Left ventricle myocardium superior (tissue), 1 donor: Measurements from ENCODE around the gene ANKRD33B. TPM values are rescaled to one million over a fixed set of nuclear protein-coding genes. Genes with fewer than 3 reads are reported as not detected.
A peak's percentile ranks its signal among the peaks of the same experiment; 100 is the strongest.
"Not testable (repeated sequence)": the region's sequence is repeated elsewhere in the genome, so short reads cannot be mapped to it uniquely, and the experiment has no call there.

Source experiments
- ATAC-seq: fragments of 200-7000 bp; cut with Tn5 transposase; one replicate; pipeline ENCODE4 v1.9.1; 2020; ENCODE audit warnings: mild to moderate bottlenecking, moderate library complexity
- DNase-seq: peaks from one replicate; pipeline ENCODE4 v3.0.0-alpha.2; 2020
- intact Hi-C: fragments of 100-400 bp; cut with micrococcal nuclease; formaldehyde crosslinking; loops from one replicate; pipeline ENCODE4 v1.11.0; 2022
- total RNA-seq: library from RNA; stranded (reverse); fragmentation: NEBNext Ultra II Directional; extraction: Animal tissue kit (Norgen Biotek cat#: 25700); gene quantifications from one replicate; pipeline ENCODE4 v1.2.1, GENCODE V29; 2021
- donor health status: DM: no; HTN: yes; CAD: no; lungs with severe emphysema.

Gene ANKRD33B
- total RNA-seq, 1 donor from 2014 or later = 6.7 TPM

- intact Hi-C loops = no loop called here
- ATAC-seq (peak; percentile 45), DNase-seq (peak; percentile 64)
These were observed 38.3 kb downstream of the ANKRD33B start for GRCh38 chr5:10602031-10602806.

- ATAC-seq (no peak), DNase-seq (no peak)
- intact Hi-C loops = no loop called here
These were observed 41.1 kb downstream of the ANKRD33B start for GRCh38 chr5:10604975-10605374.

- DNase-seq, intact Hi-C loops, ATAC-seq: not testable (repeated sequence)
These were observed 42.8 kb downstream of the ANKRD33B start for GRCh38 chr5:10606632-10607022.

GRCh38 chr5:10607023-10607665 lies 43.3 kb downstream of the ANKRD33B start:
- intact Hi-C loops = no loop called here
- peak; percentile 92 for ATAC-seq
- DNase-seq = peak; percentile 78

- intact Hi-C loops = no loop called here
- peak; percentile 52 for DNase-seq
- ATAC-seq = peak; percentile 89
These were observed 43.8 kb downstream of the ANKRD33B start for GRCh38 chr5:10607666-10608073.

GRCh38 chr5:10608081-10608480 lies 44.2 kb downstream of the ANKRD33B start:
- intact Hi-C loops, DNase-seq: not testable (repeated sequence)
- peak; percentile 5 for ATAC-seq

- ATAC-seq (no peak), DNase-seq (no peak)
- intact Hi-C loops = no loop called here
These were observed 46.2 kb downstream of the ANKRD33B start for GRCh38 chr5:10610058-10610457.

- intact Hi-C loops = no loop called here
- DNase-seq (no peak), ATAC-seq (no peak)
These were observed 47.4 kb downstream of the ANKRD33B start for GRCh38 chr5:10611290-10611689.

GRCh38 chr5:10612251-10612650 lies 48.4 kb downstream of the ANKRD33B start:
- ATAC-seq = no peak
- intact Hi-C loops = no loop called here

GRCh38 chr5:10615693-10616092 lies 51.8 kb downstream of the ANKRD33B start:
- intact Hi-C loops = no loop called here
- DNase-seq (no peak), ATAC-seq (no peak)

More at GRCh38 chr5:10612251-10612650, 48.4 kb downstream of the ANKRD33B start:
- DNase-seq = no peak

- ATAC-seq = no peak
- DNase-seq = no peak
- intact Hi-C loops = no loop called here
These were observed 53.2 kb downstream of the ANKRD33B start for GRCh38 chr5:10617103-10617502.

- ATAC-seq = no peak
- no peak for DNase-seq
- intact Hi-C loops = no loop called here
These were observed 54.4 kb downstream of the ANKRD33B start for GRCh38 chr5:10618311-10618710.

- intact Hi-C loops = no loop called here
- no peak for DNase-seq
- ATAC-seq = no peak
These were observed 55.8 kb downstream of the ANKRD33B start for GRCh38 chr5:10619649-10620048.

- no peak for DNase-seq
- no peak for ATAC-seq
- intact Hi-C loops = no loop called here
These were observed 56.5 kb downstream of the ANKRD33B start for GRCh38 chr5:10620346-10620745.

GRCh38 chr5:10621832-10622231 lies 58.0 kb downstream of the ANKRD33B start:
- intact Hi-C loops = no loop called here
- no peak for DNase-seq
- ATAC-seq = no peak

- intact Hi-C loops = no loop called here
- DNase-seq (no peak), ATAC-seq (peak; percentile 46)
These were observed 58.9 kb downstream of the ANKRD33B start for GRCh38 chr5:10622810-10623209.

- ATAC-seq (no peak), DNase-seq (no peak)
- intact Hi-C loops = no loop called here
These were observed 59.5 kb downstream of the ANKRD33B start for GRCh38 chr5:10623305-10623910.

GRCh38 chr5:10624206-10624605 lies 60.3 kb downstream of the ANKRD33B start:
- ATAC-seq (no peak), DNase-seq (no peak)
- intact Hi-C loops = no loop called here

GRCh38 chr5:10624679-10625078 lies 60.8 kb downstream of the ANKRD33B start:
- no peak for ATAC-seq
- intact Hi-C loops = no loop called here
- no peak for DNase-seq

GRCh38 chr5:10625700-10626472 lies 62.0 kb downstream of the ANKRD33B start:
- ATAC-seq (no peak), DNase-seq (no peak)
- intact Hi-C loops = no loop called here
